HCT116 (cell line): ENCODE results near the gene LRRC43. TPM values are rescaled to one million over a fixed set of nuclear protein-coding genes. Genes with fewer than 3 reads are reported as not detected.

Experiments used
- ATAC-seq: fragments of 200-7000 bp; cut with Tn5 transposase; 2 replicates; pipeline ENCODE4 v1.9.1; 2020; ENCODE audit warnings: mild to moderate bottlenecking, moderate library complexity
- BruUV-seq: library from RNA; stranded (reverse); fragments of 400-500 nt; replicated peaks from 2 replicates; lab custom pipeline; 2021; lab: Mats Ljungman, UMichigan
- CTCF ChIA-PET: fragments of 300-600 bp; sonication (Branson Sonifier 250); formaldehyde crosslinking; loops from one replicate; lab custom pipeline; 2021; ENCODE audit warnings: antibody characterized with exemption; lab: Charles Lee
- POLR2A ChIA-PET: fragments of 300-600, 350-600 bp; sonication (Branson Sonifier 250); formaldehyde crosslinking; loops from one replicate; lab custom pipeline; 2021; ENCODE audit warnings: antibody characterized with exemption; lab: Charles Lee
- RAD21 ChIA-PET, 2 experiments: fragments of 300-600 bp; sonication (Branson Sonifier 250); formaldehyde crosslinking; loops; one replicate each; lab custom pipeline; 2023; ENCODE audit warnings: low total read pairs in 2 of 2; ENCODE audit not compliant: uncharacterized antibody in 2 of 2, unreplicated experiment in 2 of 2, low non-redundant PET in 1 of 2; lab: Charles Lee
- DNase-seq: peaks from one replicate; pipeline ENCODE4 v3.0.0-alpha.2; 2010; ENCODE audit warnings: low read depth, low spot score
- H2AFZ ChIP-seq: fragments of 200-600 bp; shearing (Covaris generic), sonication (generic); 2 replicates; pipeline ENCODE4 v1.6.1; 2017; ENCODE audit warnings: low read depth, mixed run types, mixed read lengths, antibody characterized with exemption, low read length; ENCODE audit not compliant: poor library complexity, severe bottlenecking
- H3K27ac ChIP-seq: 2 replicates; pipeline ENCODE4 v1.5.1; 2012; ENCODE audit warnings: low read depth, low read length
- H3K27me3 ChIP-seq: fragments of 200-600 bp; sonication (generic); 2 replicates; pipeline ENCODE4 v1.6.1; 2016; ENCODE audit warnings: mixed run types, low read length, mixed read lengths; ENCODE audit not compliant: insufficient read depth
- H3K36me3 ChIP-seq, 2 experiments: fragments of 200-500 bp in 1 of 2; fragments of 200-600 bp in 1 of 2; sonication (Bioruptor generic) in 1 of 2; sonication (generic) in 1 of 2; 2 replicates each; pipeline versions ENCODE4 v1.5.1 to v1.6.1; 2014 to 2016; ENCODE audit warnings: low read length in 2 of 2, inconsistent platforms in 1 of 2, mixed read lengths in 1 of 2, mixed run types in 1 of 2; ENCODE audit not compliant: insufficient read depth in 2 of 2, control insufficient read depth in 1 of 2
- H3K4me1 ChIP-seq, 2 experiments: fragments of 200-600 bp in 1 of 2; sonication (generic) in 1 of 2; 2 replicates each; pipeline versions ENCODE4 v1.5.1 to v1.6.1; 2012 to 2017; ENCODE audit warnings: low read length in 2 of 2, inconsistent platforms in 1 of 2, mild to moderate bottlenecking in 1 of 2, mixed read lengths in 1 of 2, mixed run types in 1 of 2, moderate library complexity in 1 of 2; ENCODE audit not compliant: insufficient read depth in 2 of 2, control insufficient read depth in 1 of 2
- H3K4me2 ChIP-seq: fragments of 200-600 bp; sonication (generic); 2 replicates; pipeline ENCODE4 v1.6.1; 2017; ENCODE audit warnings: mixed run types, low read length, mixed read lengths
- H3K4me3 ChIP-seq, 2 experiments: fragments of 200-600 bp in 1 of 2; sonication (generic) in 1 of 2; replicated peaks in 1 of 2; 2 replicates each; pipeline ENCODE4 v1.5.1; 2011 to 2016; ENCODE audit warnings: low read length in 2 of 2, control low read depth in 1 of 2, low read depth in 1 of 2, mild to moderate bottlenecking in 1 of 2, mixed read lengths in 1 of 2, mixed run types in 1 of 2
- H3K79me2 ChIP-seq: fragments of 200-600 bp; sonication (generic); 2 replicates; pipeline ENCODE4 v1.6.1; 2017; ENCODE audit warnings: mild to moderate bottlenecking, mixed run types, low read length, moderate library complexity, mixed read lengths; ENCODE audit not compliant: insufficient read depth
- H3K9ac ChIP-seq: fragments of 200-600 bp; sonication (generic); 2 replicates; pipeline ENCODE4 v1.6.1; 2016; ENCODE audit warnings: low read length, mixed read lengths
- H3K9me2 ChIP-seq: fragments of 200-600 bp; sonication (generic), shearing (Covaris generic); 2 replicates; pipeline ENCODE4 v1.6.1; 2017; ENCODE audit warnings: mixed run types, mild to moderate bottlenecking, moderate library complexity; ENCODE audit not compliant: insufficient read depth
- H3K9me3 ChIP-seq, 2 experiments: fragments of 200-500 bp in 1 of 2; fragments of 200-600 bp in 1 of 2; sonication (Bioruptor generic) in 1 of 2; sonication (generic) in 1 of 2; 2 replicates each; pipeline ENCODE4 v1.6.1; 2014 to 2017; ENCODE audit warnings: low read length in 2 of 2, mixed read lengths in 2 of 2, inconsistent platforms in 1 of 2, low read depth in 1 of 2, mild to moderate bottlenecking in 1 of 2, mixed run types in 1 of 2, moderate library complexity in 1 of 2; ENCODE audit not compliant: control insufficient read depth in 1 of 2, insufficient read depth in 1 of 2
- H4K20me1 ChIP-seq: fragments of 200-600 bp; sonication (generic), shearing (Covaris generic); 2 replicates; pipeline ENCODE4 v1.6.1; 2017; ENCODE audit warnings: mixed run types, mild to moderate bottlenecking, moderate library complexity; ENCODE audit not compliant: insufficient read depth
- CEBPB ChIP-seq: IDR thresholded peaks from 2 replicates; pipeline ENCODE4 v1.6.1; 2012; ENCODE audit warnings: low read depth
- EGR1 ChIP-seq: IDR thresholded peaks from 2 replicates; pipeline ENCODE4 v1.6.1; 2012; ENCODE audit warnings: low read depth
- MAX ChIP-seq: IDR thresholded peaks from 2 replicates; pipeline ENCODE4 v1.6.1; 2012
- POLR2A ChIP-seq: IDR thresholded peaks from 2 replicates; pipeline ENCODE4 v1.7.0; 2011; ENCODE audit warnings: borderline replicate concordance; ENCODE audit not compliant: insufficient read depth, insufficient read length; ENCODE audit errors: extremely low read depth
- YY1 ChIP-seq: IDR thresholded peaks from 2 replicates; pipeline ENCODE4 v1.6.1; 2011; ENCODE audit warnings: low read length, low read depth, moderate library complexity, mild to moderate bottlenecking; ENCODE audit not compliant: insufficient replicate concordance; ENCODE audit errors: extremely low read depth
- ZBTB33 ChIP-seq: IDR thresholded peaks from 2 replicates; pipeline ENCODE4 v1.6.1; 2011; ENCODE audit warnings: mild to moderate bottlenecking, low read length, moderate library complexity; ENCODE audit not compliant: insufficient replicate concordance; ENCODE audit errors: extremely low read depth
- ZNF274 ChIP-seq: fragments of 200-500 bp; sonication (Bioruptor generic); IDR thresholded peaks from 2 replicates; pipeline ENCODE4 v1.6.1; 2014; ENCODE audit warnings: mild to moderate bottlenecking, low read depth, low read length, inconsistent platforms
- intact Hi-C: fragments of 100-400 bp; cut with micrococcal nuclease; formaldehyde crosslinking; loops from 2 replicates; pipeline ENCODE4 v1.10.0; 2022
- total RNA-seq: library from RNA; stranded (reverse); gene quantifications from one replicate; pipeline ENCODE4 v1.2.1, GENCODE V29; 2021; ENCODE audit not compliant: unreplicated experiment

The LRRC43 gene
- total RNA-seq, 1 experiment from 2014 or later, result not detected

GRCh38 chr12:122189626-122190475, 6.9 kb downstream of the LRRC43 start:
- no peak overlapping the region for H3K4me3 ChIP-seq
- H3K27ac ChIP-seq, result no peak overlapping the region
- H3K36me3 ChIP-seq, result no peaks in the 10 kb centered on the region
- no peak overlapping the region for H3K4me2 ChIP-seq
- no peak overlapping the region for H2AFZ ChIP-seq
- no peak for DNase-seq
- no peaks in the 10 kb centered on the region for H3K9me2 ChIP-seq
- no TSS peak for BruUV-seq
- RAD21 ChIA-PET, result interaction anchor here in 1 of 2 experiments (0.8 kb wide), 1 partner anchor 59 kb away, joined by 4 read pairs; no protein-coding TSS in a partner anchor
- no peaks in the 10 kb centered on the region for H3K27me3 ChIP-seq
- intact Hi-C loops, result loop anchor here (2.0 kb wide), 2 partner anchors 59 to 67 kb away; no protein-coding TSS in a partner anchor
- H4K20me1 ChIP-seq, result no peaks in the 10 kb centered on the region
- POLR2A ChIA-PET, result no interaction called here
- H3K79me2 ChIP-seq, result no peaks in the 10 kb centered on the region
- ATAC-seq, result no peak
- no peaks in the 10 kb centered on the region for H3K9me3 ChIP-seq
- H3K4me1 ChIP-seq, result no peaks in the 10 kb centered on the region
- TF ChIP-seq CEBPB (no peak), ZNF274 (no peak), EGR1 (no peak), POLR2A (no peak), ZBTB33 (no peak), YY1 (no peak), MAX (no peak)
- CTCF ChIA-PET, result interaction anchor here (1.8 kb wide), 1 partner anchor 59 kb away, joined by 11 read pairs; no protein-coding TSS in a partner anchor
- no peak overlapping the region for H3K9ac ChIP-seq
